SK-N-SH treated with all-trans-retinoic acid at 6 μM for 48 hours (cell line): ENCODE measurements around the gene SORCS2.

Experiments used
- ATAC-seq: fragments of 200-7000 bp; cut with Tn5 transposase; 3 replicates; pipeline ENCODE4 v1.9.1; 2020; ENCODE audit warnings: mild to moderate bottlenecking, moderate library complexity
- ARNTL ChIP-seq: fragments of 450-650 bp; formaldehyde crosslinking; IDR thresholded peaks from 2 replicates; pipeline ENCODE4 v1.5.0; 2020; ENCODE audit warnings: low read depth, mild to moderate bottlenecking, moderate library complexity, borderline replicate concordance
- BACH2 ChIP-seq: fragments of 250-450 bp; sonication (Bioruptor Pico); IDR thresholded peaks from 2 replicates; pipeline ENCODE4 v1.9.0; 2021; ENCODE audit warnings: mild to moderate bottlenecking, borderline replicate concordance
- CSDC2 ChIP-seq: fragments of 250-450 bp; sonication (Bioruptor Pico); IDR thresholded peaks from 2 replicates; pipeline ENCODE4 v1.5.0; 2020; ENCODE audit warnings: mild to moderate bottlenecking, moderate library complexity
- ESRRG ChIP-seq: fragments of 250-450 bp; sonication (Bioruptor Pico); IDR thresholded peaks from 2 replicates; pipeline ENCODE4 v1.6.1; 2021; ENCODE audit warnings: mild to moderate bottlenecking
- GLIS3 ChIP-seq: fragments of 250-450 bp; sonication (Bioruptor Pico); IDR thresholded peaks from 2 replicates; pipeline ENCODE4 v1.5.0; 2020; ENCODE audit warnings: mild to moderate bottlenecking, moderate library complexity
- ISL1 ChIP-seq: fragments of 250-450 bp; sonication (Bioruptor Pico); IDR thresholded peaks from 2 replicates; pipeline ENCODE4 v2.1.2; 2022; ENCODE audit warnings: mild to moderate bottlenecking, moderate library complexity
- OSR1 ChIP-seq: fragments of 250-450 bp; sonication (Bioruptor Pico); IDR thresholded peaks from 2 replicates; pipeline ENCODE4 v1.8.0; 2022; ENCODE audit warnings: moderate library complexity, mild to moderate bottlenecking, inconsistent platforms
- PPARA ChIP-seq: fragments of 250-450 bp; sonication (Bioruptor Pico); IDR thresholded peaks from 2 replicates; pipeline ENCODE4 v1.5.0; 2020; ENCODE audit warnings: mild to moderate bottlenecking, borderline replicate concordance
- RARB ChIP-seq: fragments of 250-450 bp; sonication (Bioruptor Pico); IDR thresholded peaks from 2 replicates; pipeline ENCODE4 v1.8.0; 2021; ENCODE audit warnings: mild to moderate bottlenecking, moderate library complexity
- SNAI2 ChIP-seq: fragments of 250-450 bp; sonication (Bioruptor Pico); IDR thresholded peaks from 2 replicates; pipeline ENCODE4 v1.5.0; 2020; ENCODE audit warnings: mild to moderate bottlenecking, moderate library complexity
- TCF4 ChIP-seq: fragments of 250-450 bp; sonication (Bioruptor Pico); IDR thresholded peaks from 2 replicates; pipeline ENCODE4 v1.8.0; 2021; ENCODE audit warnings: mild to moderate bottlenecking, moderate library complexity, borderline replicate concordance
- TOX ChIP-seq: fragments of 250-450 bp; sonication (Bioruptor Pico); IDR thresholded peaks from 2 replicates; pipeline ENCODE4 v1.8.0; 2021; ENCODE audit warnings: mild to moderate bottlenecking, moderate library complexity, borderline replicate concordance
- ZC3H10 ChIP-seq: fragments of 250-450 bp; sonication (Bioruptor Pico); IDR thresholded peaks from 2 replicates; pipeline ENCODE4 v1.5.1; 2021; ENCODE audit warnings: mild to moderate bottlenecking, moderate library complexity
- ZFP3 ChIP-seq: fragments of 250-450 bp; sonication (Bioruptor Pico); IDR thresholded peaks from 2 replicates; pipeline ENCODE4 v1.5.0; 2020; ENCODE audit warnings: mild to moderate bottlenecking, moderate library complexity
- ZFP30 ChIP-seq: fragments of 450-650 bp; formaldehyde crosslinking; IDR thresholded peaks from 2 replicates; pipeline ENCODE4 v1.5.0; 2022; ENCODE audit warnings: mild to moderate bottlenecking, moderate library complexity
- ZNF565 ChIP-seq: fragments of 450-650 bp; formaldehyde crosslinking; conservative IDR thresholded peaks from 2 replicates; pipeline ENCODE4 v1.5.0; 2020; ENCODE audit warnings: low read depth, mild to moderate bottlenecking, moderate library complexity
- ZNF70 ChIP-seq: fragments of 450-650 bp; formaldehyde crosslinking; IDR thresholded peaks from 2 replicates; pipeline ENCODE4 v1.5.0; 2020; ENCODE audit warnings: mild to moderate bottlenecking, moderate library complexity
- ZNF8 ChIP-seq: fragments of 450-650 bp; formaldehyde crosslinking; IDR thresholded peaks from 2 replicates; pipeline ENCODE4 v1.5.0; 2020; ENCODE audit warnings: mild to moderate bottlenecking, moderate library complexity
- TF ChIP-seq, protein P1 (sequence below): fragments of 250-450 bp; sonication (Bioruptor Pico); IDR thresholded peaks from 2 replicates; pipeline ENCODE4 v1.5.1; 2021; ENCODE audit warnings: mild to moderate bottlenecking, moderate library complexity
- TF ChIP-seq, protein P2 (sequence below): fragments of 250-450 bp; sonication (Bioruptor Pico); IDR thresholded peaks from 2 replicates; pipeline ENCODE4 v1.5.1; 2020; ENCODE audit warnings: low read depth, mild to moderate bottlenecking, moderate library complexity
- TF ChIP-seq, protein P3 (sequence below): fragments of 250-450 bp; sonication (Bioruptor Pico); IDR thresholded peaks from 2 replicates; pipeline ENCODE4 v1.8.0; 2021; ENCODE audit warnings: low read depth, mild to moderate bottlenecking, moderate library complexity, borderline replicate concordance
- TF ChIP-seq, protein P4 (sequence below): fragments of 250-450 bp; sonication (Bioruptor Pico); IDR thresholded peaks from 2 replicates; pipeline ENCODE4 v1.5.0; 2020; ENCODE audit warnings: mild to moderate bottlenecking, moderate library complexity

Gene SORCS2

DNA sequence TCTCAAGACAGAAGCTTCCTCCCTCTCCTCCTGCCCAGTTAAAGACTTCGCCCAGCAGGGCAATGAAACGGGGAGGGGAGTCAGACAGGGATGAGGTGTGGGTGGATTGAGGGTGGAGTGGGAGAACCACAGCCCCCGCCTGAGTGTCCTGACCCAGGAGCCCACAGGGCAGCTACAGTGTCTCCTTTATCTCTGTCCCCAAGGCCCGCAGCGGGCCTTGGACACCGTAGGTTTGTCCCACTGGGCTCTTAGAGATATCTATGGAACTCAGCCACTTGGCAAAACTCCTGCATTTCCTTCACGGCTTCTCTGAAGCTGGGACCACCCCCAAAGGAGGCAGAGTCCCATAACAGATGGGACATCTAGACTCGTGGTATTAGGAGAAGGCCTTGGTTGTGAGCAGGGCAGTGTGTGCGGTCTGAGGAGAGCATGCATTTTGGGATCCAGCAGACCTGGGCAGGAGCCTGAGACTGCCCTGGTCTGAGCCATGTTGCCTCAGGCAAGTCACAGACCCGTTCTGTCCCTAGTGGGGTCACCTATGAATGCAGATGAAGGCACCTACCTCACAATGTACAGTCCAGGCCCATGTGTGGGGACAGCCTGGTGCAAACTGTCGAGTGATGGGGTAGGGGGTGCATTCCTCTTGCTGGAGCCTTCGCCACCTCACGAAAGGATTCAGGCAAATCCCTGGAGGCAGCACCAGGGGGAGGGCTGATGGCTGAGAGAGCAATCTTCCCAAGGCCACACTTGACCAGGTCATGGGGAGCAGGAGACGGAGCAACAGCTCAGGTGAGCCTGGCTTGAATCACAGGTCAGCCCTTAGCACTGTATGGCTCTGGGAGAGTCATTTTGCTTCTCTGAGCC lies 468.1 kb downstream of the SORCS2 start (continued):
- TF ChIP-seq, protein P1, sequence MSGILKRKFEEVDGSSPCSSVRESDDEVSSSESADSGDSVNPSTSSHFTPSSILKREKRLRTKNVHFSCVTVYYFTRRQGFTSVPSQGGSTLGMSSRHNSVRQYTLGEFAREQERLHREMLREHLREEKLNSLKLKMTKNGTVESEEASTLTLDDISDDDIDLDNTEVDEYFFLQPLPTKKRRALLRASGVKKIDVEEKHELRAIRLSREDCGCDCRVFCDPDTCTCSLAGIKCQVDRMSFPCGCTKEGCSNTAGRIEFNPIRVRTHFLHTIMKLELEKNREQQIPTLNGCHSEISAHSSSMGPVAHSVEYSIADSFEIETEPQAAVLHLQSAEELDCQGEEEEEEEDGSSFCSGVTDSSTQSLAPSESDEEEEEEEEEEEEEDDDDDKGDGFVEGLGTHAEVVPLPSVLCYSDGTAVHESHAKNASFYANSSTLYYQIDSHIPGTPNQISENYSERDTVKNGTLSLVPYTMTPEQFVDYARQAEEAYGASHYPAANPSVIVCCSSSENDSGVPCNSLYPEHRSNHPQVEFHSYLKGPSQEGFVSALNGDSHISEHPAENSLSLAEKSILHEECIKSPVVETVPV (CRISPR knock-in tag): no peak
- no peak for TF ChIP-seq PPARA (CRISPR knock-in tag)
- no peak for TF ChIP-seq OSR1 (CRISPR knock-in tag)

DNA sequence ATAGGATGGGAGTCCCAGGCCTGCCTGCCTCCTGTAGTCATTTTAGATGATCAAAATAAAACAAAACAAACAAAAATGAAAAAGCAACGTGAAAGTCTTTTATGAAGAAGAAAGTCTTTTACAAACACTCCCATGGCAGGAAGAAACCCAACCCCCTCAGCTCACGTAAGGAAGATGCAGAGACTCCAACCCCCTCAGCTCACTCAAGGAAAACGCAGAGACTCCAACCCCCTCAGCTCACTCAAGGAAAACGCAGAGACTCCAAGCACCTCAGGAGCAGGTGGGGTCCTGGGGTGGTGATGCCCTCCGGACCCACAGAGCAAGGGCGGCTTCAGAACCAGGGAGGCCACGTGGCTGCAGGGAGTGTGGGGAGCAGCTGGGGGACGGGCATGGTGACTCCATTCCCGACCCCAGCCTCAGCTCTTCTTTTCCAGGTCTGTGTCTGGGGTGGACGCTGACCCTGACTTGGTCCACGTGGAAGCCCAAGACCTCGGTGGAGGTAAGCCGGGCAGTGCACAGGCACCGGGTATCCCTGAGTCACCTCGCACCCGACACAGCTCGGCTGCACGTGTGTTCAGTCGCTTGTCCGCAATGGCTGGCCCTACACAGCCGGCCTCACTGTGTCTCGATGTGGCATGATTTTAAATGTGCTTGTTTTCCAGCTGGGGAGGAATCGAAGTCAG lies 468.9 kb downstream of the SORCS2 start:
- TF ChIP-seq, protein P1 (CRISPR knock-in tag): no peak
- no peak for TF ChIP-seq TCF4
- no peak for TF ChIP-seq ZFP30
- no peak for TF ChIP-seq BACH2
- no peak for TF ChIP-seq ZFP3 (CRISPR knock-in tag)
- no peak for TF ChIP-seq ARNTL (CRISPR knock-in tag)
- no peak for TF ChIP-seq PPARA (CRISPR knock-in tag)
- TF ChIP-seq SNAI2 (CRISPR knock-in tag): no peak
- no peak for TF ChIP-seq ZC3H10 (CRISPR knock-in tag)
- no peak for TF ChIP-seq GLIS3 (CRISPR knock-in tag)
- no peak for ATAC-seq

DNA sequence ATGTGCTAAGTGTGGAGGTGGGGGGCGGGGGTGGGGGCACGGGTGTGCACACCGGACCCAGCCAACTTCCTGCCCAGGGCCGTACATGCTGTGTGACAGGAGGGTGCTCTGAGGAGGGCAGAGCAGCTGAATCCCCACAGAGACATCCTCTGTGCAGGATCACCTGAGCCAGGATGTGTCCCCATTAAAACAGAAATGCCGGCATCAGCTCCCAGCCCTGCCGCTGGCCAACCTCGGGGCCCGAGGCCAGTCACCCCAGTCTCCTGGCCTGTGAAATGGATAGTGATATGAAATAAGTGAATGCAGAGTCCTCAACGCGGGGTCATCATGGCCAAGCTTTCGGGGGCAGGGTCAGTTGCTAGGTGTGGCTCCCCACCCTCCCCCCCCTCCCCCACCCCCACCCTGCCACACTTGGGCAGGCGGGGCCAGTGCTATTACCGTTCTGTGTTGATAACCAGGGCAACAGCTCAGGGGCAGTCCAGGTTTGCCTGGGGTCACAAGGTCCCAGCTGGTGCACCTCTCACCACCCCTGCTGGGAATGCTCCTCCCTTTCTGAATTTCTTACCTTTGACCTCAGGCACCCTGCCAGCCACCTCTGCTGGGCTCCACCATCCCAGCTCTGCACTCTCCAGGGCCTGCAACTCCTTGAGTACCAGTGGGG lies 469.6 kb downstream of the SORCS2 start:
- TF ChIP-seq ARNTL (CRISPR knock-in tag): no peak
- TF ChIP-seq, all 23 proteins: peak for 0
- no peak for ATAC-seq

DNA sequence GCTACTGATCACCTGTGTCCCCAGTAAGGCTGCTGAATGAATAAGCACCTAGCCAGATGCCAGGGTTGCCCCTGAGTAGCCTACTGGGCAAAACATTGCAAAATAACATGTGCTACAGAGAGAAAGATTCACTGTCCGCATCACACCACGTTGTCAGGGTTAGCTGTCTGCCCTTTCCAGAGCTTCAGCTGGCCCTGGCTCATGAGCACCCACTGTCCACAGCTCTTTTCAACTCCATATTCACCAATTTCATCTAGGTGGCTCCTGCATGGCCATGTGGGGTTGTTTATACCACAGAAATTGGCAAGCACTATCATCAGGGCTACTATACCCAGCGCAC lies 470.1 kb downstream of the SORCS2 start:
- TF ChIP-seq PPARA (CRISPR knock-in tag) (no peak), OSR1 (CRISPR knock-in tag) (no peak), ZNF565 (CRISPR knock-in tag) (no peak), ZC3H10 (CRISPR knock-in tag) (no peak), TOX (CRISPR knock-in tag) (no peak)
- TF ChIP-seq, protein P2, sequence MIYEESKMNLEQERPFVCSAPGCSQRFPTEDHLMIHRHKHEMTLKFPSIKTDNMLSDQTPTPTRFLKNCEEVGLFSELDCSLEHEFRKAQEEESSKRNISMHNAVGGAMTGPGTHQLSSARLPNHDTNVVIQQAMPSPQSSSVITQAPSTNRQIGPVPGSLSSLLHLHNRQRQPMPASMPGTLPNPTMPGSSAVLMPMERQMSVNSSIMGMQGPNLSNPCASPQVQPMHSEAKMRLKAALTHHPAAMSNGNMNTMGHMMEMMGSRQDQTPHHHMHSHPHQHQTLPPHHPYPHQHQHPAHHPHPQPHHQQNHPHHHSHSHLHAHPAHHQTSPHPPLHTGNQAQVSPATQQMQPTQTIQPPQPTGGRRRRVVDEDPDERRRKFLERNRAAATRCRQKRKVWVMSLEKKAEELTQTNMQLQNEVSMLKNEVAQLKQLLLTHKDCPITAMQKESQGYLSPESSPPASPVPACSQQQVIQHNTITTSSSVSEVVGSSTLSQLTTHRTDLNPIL (CRISPR knock-in tag): no peak
- ATAC-seq: no peak

DNA sequence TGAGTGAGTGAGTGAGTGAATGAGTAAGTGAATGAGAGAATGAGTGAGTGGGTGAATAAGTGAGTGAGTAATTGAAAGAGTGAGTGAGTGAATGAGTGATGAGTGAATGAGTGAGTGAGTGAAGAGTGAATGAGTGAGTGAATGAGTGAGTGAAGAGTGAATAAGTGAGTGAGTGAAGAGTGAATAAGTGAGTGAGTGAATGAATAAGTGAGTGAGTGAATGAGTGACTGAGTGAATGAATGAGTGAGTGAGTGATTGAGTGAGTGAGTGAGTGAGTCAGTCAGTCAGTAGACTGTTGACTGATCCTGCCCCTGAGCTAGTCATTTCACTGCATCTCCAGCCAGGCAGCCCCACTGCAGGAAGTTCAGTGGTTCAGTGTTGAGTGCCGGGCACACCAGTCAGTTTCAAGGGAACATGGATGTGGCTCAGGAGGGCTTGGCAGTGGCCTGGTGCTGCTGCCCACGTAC lies 470.8 kb downstream of the SORCS2 start:
- no peak for ATAC-seq
- TF ChIP-seq RARB (CRISPR knock-in tag) (no peak), ESRRG (CRISPR knock-in tag) (no peak), OSR1 (CRISPR knock-in tag) (no peak), ZFP3 (CRISPR knock-in tag) (no peak), ISL1 (CRISPR knock-in tag) (no peak), ZNF565 (CRISPR knock-in tag) (no peak), ZNF70 (no peak), CSDC2 (CRISPR knock-in tag) (no peak), ZNF8 (no peak), TOX (CRISPR knock-in tag) (no peak), SNAI2 (CRISPR knock-in tag) (no peak), ARNTL (CRISPR knock-in tag) (no peak)
- TF ChIP-seq, protein P3, sequence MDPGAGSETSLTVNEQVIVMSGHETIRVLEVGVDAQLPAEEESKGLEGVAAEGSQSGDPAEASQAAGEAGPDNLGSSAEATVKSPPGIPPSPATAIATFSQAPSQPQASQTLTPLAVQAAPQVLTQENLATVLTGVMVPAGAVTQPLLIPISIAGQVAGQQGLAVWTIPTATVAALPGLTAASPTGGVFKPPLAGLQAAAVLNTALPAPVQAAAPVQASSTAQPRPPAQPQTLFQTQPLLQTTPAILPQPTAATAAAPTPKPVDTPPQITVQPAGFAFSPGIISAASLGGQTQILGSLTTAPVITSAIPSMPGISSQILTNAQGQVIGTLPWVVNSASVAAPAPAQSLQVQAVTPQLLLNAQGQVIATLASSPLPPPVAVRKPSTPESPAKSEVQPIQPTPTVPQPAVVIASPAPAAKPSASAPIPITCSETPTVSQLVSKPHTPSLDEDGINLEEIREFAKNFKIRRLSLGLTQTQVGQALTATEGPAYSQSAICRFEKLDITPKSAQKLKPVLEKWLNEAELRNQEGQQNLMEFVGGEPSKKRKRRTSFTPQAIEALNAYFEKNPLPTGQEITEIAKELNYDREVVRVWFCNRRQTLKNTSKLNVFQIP (CRISPR knock-in tag): no peak
- TF ChIP-seq, protein P4, sequence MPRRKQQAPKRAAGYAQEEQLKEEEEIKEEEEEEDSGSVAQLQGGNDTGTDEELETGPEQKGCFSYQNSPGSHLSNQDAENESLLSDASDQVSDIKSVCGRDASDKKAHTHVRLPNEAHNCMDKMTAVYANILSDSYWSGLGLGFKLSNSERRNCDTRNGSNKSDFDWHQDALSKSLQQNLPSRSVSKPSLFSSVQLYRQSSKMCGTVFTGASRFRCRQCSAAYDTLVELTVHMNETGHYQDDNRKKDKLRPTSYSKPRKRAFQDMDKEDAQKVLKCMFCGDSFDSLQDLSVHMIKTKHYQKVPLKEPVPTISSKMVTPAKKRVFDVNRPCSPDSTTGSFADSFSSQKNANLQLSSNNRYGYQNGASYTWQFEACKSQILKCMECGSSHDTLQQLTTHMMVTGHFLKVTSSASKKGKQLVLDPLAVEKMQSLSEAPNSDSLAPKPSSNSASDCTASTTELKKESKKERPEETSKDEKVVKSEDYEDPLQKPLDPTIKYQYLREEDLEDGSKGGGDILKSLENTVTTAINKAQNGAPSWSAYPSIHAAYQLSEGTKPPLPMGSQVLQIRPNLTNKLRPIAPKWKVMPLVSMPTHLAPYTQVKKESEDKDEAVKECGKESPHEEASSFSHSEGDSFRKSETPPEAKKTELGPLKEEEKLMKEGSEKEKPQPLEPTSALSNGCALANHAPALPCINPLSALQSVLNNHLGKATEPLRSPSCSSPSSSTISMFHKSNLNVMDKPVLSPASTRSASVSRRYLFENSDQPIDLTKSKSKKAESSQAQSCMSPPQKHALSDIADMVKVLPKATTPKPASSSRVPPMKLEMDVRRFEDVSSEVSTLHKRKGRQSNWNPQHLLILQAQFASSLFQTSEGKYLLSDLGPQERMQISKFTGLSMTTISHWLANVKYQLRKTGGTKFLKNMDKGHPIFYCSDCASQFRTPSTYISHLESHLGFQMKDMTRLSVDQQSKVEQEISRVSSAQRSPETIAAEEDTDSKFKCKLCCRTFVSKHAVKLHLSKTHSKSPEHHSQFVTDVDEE (CRISPR knock-in tag): no peak
- TF ChIP-seq, protein P1 (CRISPR knock-in tag): no peak
